Panc1 (cell line): ENCODE measurements around the gene TPCN1.

Source experiments
- POLR2AphosphoS5 ChIP-seq: IDR thresholded peaks from 2 replicates; pipeline ENCODE4 v1.6.1; 2012; ENCODE audit warnings: mild to moderate bottlenecking, low read depth, low read length, moderate library complexity
- SIN3A ChIP-seq: IDR thresholded peaks from 2 replicates; pipeline ENCODE4 v1.6.1; 2012; ENCODE audit warnings: low read depth, mild to moderate bottlenecking, low read length, moderate library complexity, borderline replicate concordance; ENCODE audit not compliant: insufficient read depth
- TCF7L2 ChIP-seq: IDR thresholded peaks from 2 replicates; pipeline ENCODE4 v1.6.1; 2011; ENCODE audit warnings: mild to moderate bottlenecking, low read depth, low read length, inconsistent platforms
- TF ChIP-seq, protein P1 (sequence below): fragments of 450-650 bp; IDR thresholded peaks from 2 replicates; pipeline ENCODE4 v1.5.1; 2017; ENCODE audit warnings: mild to moderate bottlenecking
- TF ChIP-seq, protein P2 (sequence below), 2 experiments: IDR thresholded peaks; 2 replicates each; pipeline ENCODE4 v1.6.1; 2011 to 2012; ENCODE audit warnings: low read depth in 2 of 2, control low read depth in 1 of 2, low read length in 1 of 2, mild to moderate bottlenecking in 1 of 2, moderate library complexity in 1 of 2; ENCODE audit not compliant: insufficient read depth in 1 of 2

DNA sequence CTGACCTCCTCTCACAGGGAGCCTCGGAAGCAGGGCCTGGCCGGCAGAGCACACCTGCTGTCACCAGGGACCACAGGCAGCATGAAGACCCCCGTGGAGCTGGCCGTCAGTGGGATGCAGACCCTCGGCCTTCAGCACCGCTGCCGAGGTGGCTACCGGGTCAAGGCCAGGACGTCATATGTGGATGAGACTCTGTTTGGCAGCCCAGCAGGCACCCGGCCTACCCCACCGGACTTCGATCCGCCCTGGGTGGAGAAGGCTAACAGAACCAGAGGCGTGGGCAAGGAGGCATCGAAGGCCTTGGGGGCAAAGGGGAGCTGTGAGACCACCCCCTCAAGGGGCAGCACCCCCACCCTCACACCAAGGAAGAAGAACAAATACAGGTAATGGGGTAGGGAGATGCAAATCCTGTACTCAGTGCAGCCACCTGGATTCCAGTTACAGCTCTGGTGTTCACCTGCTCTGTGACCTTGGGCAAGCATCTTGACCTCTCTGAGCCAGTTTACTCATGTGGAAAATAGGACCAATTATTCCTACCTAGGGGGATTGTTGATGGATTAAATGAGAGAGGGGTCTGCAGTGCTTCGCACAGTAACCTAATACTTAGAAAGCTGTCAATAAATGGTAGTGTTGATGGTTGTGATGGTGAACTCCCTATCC, 34.5 kb upstream of the TPCN1 start:
- TF ChIP-seq POLR2AphosphoS5: no peak
- TF ChIP-seq, protein P1, sequence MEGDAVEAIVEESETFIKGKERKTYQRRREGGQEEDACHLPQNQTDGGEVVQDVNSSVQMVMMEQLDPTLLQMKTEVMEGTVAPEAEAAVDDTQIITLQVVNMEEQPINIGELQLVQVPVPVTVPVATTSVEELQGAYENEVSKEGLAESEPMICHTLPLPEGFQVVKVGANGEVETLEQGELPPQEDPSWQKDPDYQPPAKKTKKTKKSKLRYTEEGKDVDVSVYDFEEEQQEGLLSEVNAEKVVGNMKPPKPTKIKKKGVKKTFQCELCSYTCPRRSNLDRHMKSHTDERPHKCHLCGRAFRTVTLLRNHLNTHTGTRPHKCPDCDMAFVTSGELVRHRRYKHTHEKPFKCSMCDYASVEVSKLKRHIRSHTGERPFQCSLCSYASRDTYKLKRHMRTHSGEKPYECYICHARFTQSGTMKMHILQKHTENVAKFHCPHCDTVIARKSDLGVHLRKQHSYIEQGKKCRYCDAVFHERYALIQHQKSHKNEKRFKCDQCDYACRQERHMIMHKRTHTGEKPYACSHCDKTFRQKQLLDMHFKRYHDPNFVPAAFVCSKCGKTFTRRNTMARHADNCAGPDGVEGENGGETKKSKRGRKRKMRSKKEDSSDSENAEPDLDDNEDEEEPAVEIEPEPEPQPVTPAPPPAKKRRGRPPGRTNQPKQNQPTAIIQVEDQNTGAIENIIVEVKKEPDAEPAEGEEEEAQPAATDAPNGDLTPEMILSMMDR: no peak
- TF ChIP-seq, protein P2, sequence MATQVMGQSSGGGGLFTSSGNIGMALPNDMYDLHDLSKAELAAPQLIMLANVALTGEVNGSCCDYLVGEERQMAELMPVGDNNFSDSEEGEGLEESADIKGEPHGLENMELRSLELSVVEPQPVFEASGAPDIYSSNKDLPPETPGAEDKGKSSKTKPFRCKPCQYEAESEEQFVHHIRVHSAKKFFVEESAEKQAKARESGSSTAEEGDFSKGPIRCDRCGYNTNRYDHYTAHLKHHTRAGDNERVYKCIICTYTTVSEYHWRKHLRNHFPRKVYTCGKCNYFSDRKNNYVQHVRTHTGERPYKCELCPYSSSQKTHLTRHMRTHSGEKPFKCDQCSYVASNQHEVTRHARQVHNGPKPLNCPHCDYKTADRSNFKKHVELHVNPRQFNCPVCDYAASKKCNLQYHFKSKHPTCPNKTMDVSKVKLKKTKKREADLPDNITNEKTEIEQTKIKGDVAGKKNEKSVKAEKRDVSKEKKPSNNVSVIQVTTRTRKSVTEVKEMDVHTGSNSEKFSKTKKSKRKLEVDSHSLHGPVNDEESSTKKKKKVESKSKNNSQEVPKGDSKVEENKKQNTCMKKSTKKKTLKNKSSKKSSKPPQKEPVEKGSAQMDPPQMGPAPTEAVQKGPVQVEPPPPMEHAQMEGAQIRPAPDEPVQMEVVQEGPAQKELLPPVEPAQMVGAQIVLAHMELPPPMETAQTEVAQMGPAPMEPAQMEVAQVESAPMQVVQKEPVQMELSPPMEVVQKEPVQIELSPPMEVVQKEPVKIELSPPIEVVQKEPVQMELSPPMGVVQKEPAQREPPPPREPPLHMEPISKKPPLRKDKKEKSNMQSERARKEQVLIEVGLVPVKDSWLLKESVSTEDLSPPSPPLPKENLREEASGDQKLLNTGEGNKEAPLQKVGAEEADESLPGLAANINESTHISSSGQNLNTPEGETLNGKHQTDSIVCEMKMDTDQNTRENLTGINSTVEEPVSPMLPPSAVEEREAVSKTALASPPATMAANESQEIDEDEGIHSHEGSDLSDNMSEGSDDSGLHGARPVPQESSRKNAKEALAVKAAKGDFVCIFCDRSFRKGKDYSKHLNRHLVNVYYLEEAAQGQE (IDR thresholded peaks at IDR 0.05; ENCODE audit: insufficient read depth in 1 of 2, low read depth in 2 of 2, low read length in 1 of 2): no peak
- TF ChIP-seq SIN3A: no peak
- TF ChIP-seq TCF7L2: no peak
